ENCODE results near the gene CDKL5. TPM values are rescaled to one million over a fixed set of nuclear protein-coding genes. Genes with fewer than 3 reads are reported as not detected.

CDKL5 gene
- total and polyA plus RNA-seq, 8 donors: under 0.01 to 21.4 (median 3.5) TPM

- no peaks in the 10 kb centered on the region for H3K9me3 ChIP-seq
- H3K36me3 ChIP-seq: no peaks in the 10 kb centered on the region
- DNase-seq: no peak
- H3K27ac ChIP-seq: no peak overlapping the region
- no peaks in the 10 kb centered on the region for H3K4me1 ChIP-seq
- WGBS, 5 donors: 42 to 70% (median 57%) methylated on average over 2 of the region's 2 CpGs
- H3K4me3 ChIP-seq: no peak overlapping the region
- no peaks in the 10 kb centered on the region for H3K27me3 ChIP-seq
- no peak for TF ChIP-seq EP300 (IDR thresholded peaks at IDR 0.05)
- TF ChIP-seq CTCF (IDR thresholded peaks at IDR 0.05): no peak
- TF ChIP-seq POLR2AphosphoS5 (IDR thresholded peaks at IDR 0.05): no peak
- no peak for TF ChIP-seq POLR2A (IDR thresholded peaks at IDR 0.05)
- intact Hi-C loops (cut with DNase I; ENCODE audit: low total_unique reads): no loop called here
Observed at GRCh38 chrX:18457000-18457399, 31.6 kb downstream of the CDKL5 start.

- WGBS, 5 donors: 6 to 44% (median 23%) methylated on average over 1 of the region's 1 CpG
- no peaks in the 10 kb centered on the region for H3K9me3 ChIP-seq
- H3K27me3 ChIP-seq: no peaks in the 10 kb centered on the region
- H3K36me3 ChIP-seq: no peaks in the 10 kb centered on the region
- H3K4me3 ChIP-seq: no peak overlapping the region
- DNase-seq: no peak
- intact Hi-C loops (cut with DNase I; ENCODE audit: low total_unique reads): no loop called here
- TF ChIP-seq POLR2A (IDR thresholded peaks at IDR 0.05): no peak
- no peak for TF ChIP-seq POLR2AphosphoS5 (IDR thresholded peaks at IDR 0.05)
- no peak for TF ChIP-seq EP300 (IDR thresholded peaks at IDR 0.05)
- TF ChIP-seq CTCF (IDR thresholded peaks at IDR 0.05): no peak
- H3K27ac ChIP-seq: no peak overlapping the region
- H3K4me1 ChIP-seq: no peaks in the 10 kb centered on the region
Observed at GRCh38 chrX:18461431-18461830, 36.0 kb downstream of the CDKL5 start.

- intact Hi-C loops (cut with DNase I; ENCODE audit: low total_unique reads): no loop called here
- Histone ChIP-seq H3K9me3 (no peaks in the 10 kb centered on the region), H3K27ac (no peak overlapping the region), H3K4me1 (no peaks in the 10 kb centered on the region), H3K27me3 (no peaks in the 10 kb centered on the region), H3K36me3 (no peaks in the 10 kb centered on the region), H3K4me3 (no peak overlapping the region)
- no peak for TF ChIP-seq EP300 (IDR thresholded peaks at IDR 0.05)
- DNase-seq: no peak
Observed at GRCh38 chrX:18464499-18464898, 39.1 kb downstream of the CDKL5 start.

- intact Hi-C loops (cut with DNase I; ENCODE audit: low total_unique reads): no loop called here
- H3K4me3 ChIP-seq: no peak overlapping the region
- no peaks in the 10 kb centered on the region for H3K27me3 ChIP-seq
- no peak overlapping the region for H3K27ac ChIP-seq
- no peaks in the 10 kb centered on the region for H3K9me3 ChIP-seq
- no peaks in the 10 kb centered on the region for H3K4me1 ChIP-seq
- H3K36me3 ChIP-seq: no peaks in the 10 kb centered on the region
- DNase-seq: no peak
- WGBS, 5 donors: 76 to 100% (median 80%) methylated on average over 4 of the region's 4 CpGs
- TF ChIP-seq CTCF (IDR thresholded peaks at IDR 0.05) (no peak), POLR2AphosphoS5 (IDR thresholded peaks at IDR 0.05) (no peak), POLR2A (IDR thresholded peaks at IDR 0.05) (no peak), EP300 (IDR thresholded peaks at IDR 0.05) (no peak)
Observed at GRCh38 chrX:18465051-18465450, 39.6 kb downstream of the CDKL5 start.

GRCh38 chrX:18468599-18468998, 43.2 kb downstream of the CDKL5 start:
- Histone ChIP-seq H3K36me3 (no peaks in the 10 kb centered on the region), H3K9me3 (no peaks in the 10 kb centered on the region), H3K4me3 (no peak overlapping the region), H3K4me1 (no peaks in the 10 kb centered on the region), H3K27ac (no peak overlapping the region), H3K27me3 (no peaks in the 10 kb centered on the region)
- WGBS, 5 donors: 89 to 93% (median 90%) methylated on average over 4 of the region's 4 CpGs
- TF ChIP-seq POLR2A (IDR thresholded peaks at IDR 0.05) (no peak), CTCF (IDR thresholded peaks at IDR 0.05) (no peak), EP300 (IDR thresholded peaks at IDR 0.05) (no peak), POLR2AphosphoS5 (IDR thresholded peaks at IDR 0.05) (no peak)
- no peak for DNase-seq
- intact Hi-C loops (cut with DNase I; ENCODE audit: low total_unique reads): no loop called here
